Right kidney (tissue), 1 donor: Measurements from ENCODE around the gene SLC35F4.

Experiments used
- DNase-seq: peaks from one replicate; pipeline ENCODE4 v3.0.0-alpha.2; 2016

SLC35F4 gene

DNA sequence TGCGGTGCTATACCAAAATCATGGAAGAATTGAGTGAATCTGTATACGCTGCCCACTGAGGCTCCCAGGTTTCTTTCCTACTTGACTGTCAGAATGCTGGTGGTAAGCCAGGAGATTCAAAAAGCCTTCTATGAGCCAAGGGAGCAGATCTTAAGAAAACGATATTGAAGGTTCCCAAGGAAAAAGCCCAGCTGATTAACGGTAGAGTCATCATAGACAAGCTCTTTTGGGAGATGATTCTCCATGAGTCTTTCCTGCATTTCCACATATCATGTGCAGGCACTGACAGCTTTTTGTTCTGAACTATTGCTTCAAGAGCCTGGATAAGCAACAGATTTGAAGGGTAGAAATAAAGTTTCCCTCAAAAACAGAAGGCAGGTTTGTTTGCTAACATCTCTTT lies 17.5 kb downstream of the SLC35F4 start:
- no peak for DNase-seq

DNA sequence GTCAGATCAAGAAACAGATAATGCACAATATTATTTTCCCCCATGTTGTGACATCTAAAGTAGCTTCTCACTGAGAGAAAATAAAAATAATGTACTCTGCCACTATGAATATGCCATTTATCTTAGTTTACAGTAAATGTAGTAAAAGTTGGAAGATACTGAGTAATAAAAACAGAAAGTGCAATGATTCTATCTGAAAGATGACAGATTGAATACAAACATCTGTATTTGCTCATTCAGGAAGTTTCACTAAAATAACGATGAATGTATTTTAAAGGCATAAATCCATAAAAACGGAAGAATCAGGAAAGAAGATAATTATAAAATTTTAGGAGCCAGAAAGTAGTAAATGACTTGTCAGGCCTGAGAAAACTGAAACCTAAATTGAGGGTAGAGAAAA lies 18.2 kb downstream of the SLC35F4 start:
- no peak for DNase-seq

- no peak for DNase-seq
Measured at GRCh38 chr14:57847096-57847495, 18.8 kb downstream of the SLC35F4 start.

DNA sequence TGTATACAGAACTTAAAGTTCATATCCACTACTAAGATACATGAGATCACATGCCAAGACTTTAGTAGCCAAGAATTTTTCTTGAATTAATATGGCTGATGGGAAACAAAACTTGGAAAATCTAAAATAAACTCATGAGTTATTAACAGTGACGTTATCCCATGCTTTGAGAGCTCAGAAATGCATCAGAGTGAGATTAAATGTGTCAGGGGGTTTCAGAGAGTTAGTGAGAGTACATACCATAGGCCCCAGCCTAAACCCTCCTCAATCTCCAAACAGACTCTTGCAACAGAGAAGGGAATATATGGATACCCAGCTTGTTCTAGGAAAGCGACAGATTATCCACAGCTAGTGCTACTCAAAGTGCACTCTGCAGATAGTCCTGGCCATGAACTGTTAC lies 19.3 kb downstream of the SLC35F4 start:
- no peak for DNase-seq

DNA sequence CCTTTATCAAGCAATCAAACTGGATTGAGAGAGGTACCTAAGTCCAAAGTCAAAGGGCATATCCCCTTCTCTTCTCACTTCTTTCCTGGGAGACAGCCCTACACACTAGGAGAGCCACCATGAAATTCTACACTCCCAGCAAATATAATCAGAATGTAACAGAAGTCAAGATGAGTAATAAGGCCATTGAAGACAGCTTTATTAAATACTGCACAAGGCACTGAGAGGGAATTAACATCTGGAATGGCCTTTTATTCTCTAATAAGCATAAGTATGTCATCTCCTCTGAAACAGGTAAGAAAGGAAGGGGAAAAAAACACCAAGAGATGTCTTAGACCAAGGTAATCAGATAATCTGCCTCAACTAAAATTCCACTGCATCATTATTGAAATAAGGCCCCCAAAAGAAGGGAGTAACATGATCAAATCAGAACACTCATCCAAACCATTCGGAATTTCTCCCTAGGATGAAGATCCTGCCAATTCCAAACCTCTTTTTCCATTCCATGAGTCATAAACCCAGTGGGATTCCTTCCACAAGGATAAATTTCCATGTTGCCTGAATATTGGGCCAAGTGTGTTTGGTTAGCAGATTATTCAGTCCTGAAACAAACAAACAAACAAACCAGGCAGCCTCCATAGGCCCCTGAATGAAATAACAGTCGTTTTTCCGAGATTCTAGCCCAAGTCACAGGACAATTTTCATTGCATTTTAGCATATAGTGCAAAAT lies 19.9 kb downstream of the SLC35F4 start:
- no peak for DNase-seq

- DNase-seq: no peak
Measured at GRCh38 chr14:57845316-57845715, 20.6 kb downstream of the SLC35F4 start.

- DNase-seq: no peak
Measured at GRCh38 chr14:57837267-57837666, 28.6 kb downstream of the SLC35F4 start.

- DNase-seq: no peak
Measured at GRCh38 chr14:57835766-57836165, 30.1 kb downstream of the SLC35F4 start.

DNA sequence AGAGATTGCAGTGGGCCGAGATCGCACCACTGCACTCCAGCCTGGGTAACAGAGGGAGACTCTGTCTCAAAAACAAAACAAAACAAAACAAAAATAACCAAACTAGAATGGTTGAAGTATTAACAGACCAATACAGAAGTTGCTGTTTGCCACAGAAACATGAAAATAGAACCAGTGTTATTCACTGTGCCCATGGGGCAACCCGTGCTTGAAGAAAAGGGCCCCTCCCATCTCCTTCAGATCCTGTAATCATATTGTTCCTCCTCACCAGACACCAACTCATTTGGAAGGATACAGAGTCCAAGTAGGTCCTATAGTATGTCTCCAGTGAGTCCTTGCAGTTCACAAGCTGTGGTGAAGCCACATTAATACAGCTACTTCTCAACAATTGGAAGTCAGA lies 30.9 kb downstream of the SLC35F4 start:
- no peak for DNase-seq

DNA sequence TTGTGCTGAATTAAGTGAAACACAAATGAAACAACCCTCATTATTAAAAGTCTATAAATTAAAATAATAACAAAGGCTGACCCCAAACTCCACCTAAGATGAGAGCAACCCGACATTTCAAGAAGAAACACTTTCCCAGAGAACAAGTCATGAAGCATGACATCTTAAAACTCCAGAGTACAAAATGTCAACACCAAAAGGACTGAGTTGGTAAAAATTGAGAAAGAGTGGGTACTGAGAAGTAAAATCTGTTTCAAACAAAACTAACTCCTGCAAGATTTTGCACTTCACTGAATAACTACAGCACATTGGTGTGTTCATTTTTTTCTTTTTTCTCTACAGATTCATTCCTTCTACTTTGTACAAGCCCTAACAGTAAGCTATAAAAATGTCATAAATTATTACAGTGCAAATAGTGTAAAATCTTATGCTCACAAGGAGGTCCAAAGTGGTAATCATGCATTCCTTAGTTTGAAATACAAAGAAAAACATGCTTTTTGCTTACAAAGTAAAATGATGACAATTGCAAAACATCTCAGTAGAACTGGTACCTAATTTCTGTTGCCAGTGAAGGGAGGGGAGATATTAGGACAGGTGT lies 31.8 kb downstream of the SLC35F4 start:
- no peak for DNase-seq

GRCh38 chr14:57833323-57833722 lies 32.6 kb downstream of the SLC35F4 start:
- DNase-seq: no peak

- no peak for DNase-seq
Measured at GRCh38 chr14:57831981-57832380, 33.9 kb downstream of the SLC35F4 start.

- DNase-seq: no peak
Measured at GRCh38 chr14:57828713-57829112, 37.2 kb downstream of the SLC35F4 start.

DNA sequence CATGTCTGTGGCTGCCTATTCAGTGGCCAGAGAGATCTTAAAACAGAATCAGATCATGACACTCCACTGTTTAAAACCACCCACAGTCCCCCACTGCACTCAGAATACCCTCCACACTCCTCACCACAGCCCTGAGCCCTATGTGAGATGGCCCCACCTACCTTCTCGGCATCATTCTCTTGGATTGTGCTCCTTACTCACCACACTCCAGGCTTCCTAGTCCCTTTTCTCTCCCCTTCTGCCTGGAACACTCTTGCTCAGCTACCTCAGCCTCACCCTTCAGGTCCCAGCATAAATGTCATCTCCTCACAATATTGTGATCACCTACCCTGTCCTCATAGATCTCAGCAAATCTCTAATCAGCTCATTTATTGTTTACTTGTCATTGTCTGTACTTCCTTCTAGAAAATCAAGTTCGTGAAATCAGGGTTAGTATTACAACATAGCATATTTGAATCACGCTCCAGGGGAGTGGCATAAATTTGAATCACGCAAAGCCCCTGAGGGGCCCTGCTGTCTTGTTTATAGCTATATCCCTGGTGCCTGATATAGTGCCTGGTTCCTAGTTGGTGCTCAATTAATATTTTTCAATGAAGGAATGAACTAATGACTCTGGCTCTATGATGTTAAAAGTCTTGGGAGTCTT lies 42.8 kb downstream of the SLC35F4 start:
- no peak for DNase-seq

GRCh38 chr14:57822081-57822480 lies 43.8 kb downstream of the SLC35F4 start:
- DNase-seq: no peak

DNA sequence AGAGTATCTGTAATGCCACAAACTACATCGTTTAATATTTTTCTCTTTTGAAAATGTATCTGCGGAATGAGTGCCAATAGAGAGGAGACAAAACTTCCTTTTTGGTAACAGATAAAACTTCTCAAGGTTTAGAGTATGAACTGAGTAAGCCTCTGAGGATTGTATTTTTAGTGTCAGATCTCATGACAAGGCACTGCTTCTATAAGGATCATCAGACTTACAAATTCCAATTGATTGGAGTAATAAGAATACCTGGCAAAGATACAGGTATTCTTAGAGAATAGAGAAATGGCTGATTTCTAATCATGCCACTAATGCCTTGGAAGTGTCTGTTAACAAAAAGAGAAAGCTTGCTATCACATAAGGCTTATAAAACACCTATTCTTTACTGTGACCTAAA lies 45.3 kb downstream of the SLC35F4 start:
- DNase-seq: no peak

DNA sequence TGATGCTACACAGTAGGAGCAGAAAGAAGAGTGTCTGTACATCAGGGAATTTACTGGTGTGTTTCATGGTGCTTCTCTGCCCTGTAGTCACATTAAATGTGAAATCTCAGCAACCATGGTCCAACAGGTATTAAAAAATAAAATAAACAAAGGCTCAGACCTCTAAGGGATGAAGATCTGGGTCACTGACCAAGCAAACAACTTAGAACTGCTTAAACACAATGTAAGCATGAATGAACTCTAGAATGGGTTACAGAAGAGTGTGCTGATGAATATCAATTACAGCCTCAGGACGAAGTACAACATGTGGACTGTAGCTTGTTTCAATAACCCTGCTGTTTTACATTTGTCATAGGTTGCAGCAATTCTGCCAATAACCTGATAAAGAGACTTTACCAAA lies 47.4 kb downstream of the SLC35F4 start:
- DNase-seq: no peak

GRCh38 chr14:57816568-57817284 lies 49.2 kb downstream of the SLC35F4 start:
- DNase-seq: no peak

- DNase-seq: no peak
Measured at GRCh38 chr14:57814726-57815125, 51.2 kb downstream of the SLC35F4 start.

DNA sequence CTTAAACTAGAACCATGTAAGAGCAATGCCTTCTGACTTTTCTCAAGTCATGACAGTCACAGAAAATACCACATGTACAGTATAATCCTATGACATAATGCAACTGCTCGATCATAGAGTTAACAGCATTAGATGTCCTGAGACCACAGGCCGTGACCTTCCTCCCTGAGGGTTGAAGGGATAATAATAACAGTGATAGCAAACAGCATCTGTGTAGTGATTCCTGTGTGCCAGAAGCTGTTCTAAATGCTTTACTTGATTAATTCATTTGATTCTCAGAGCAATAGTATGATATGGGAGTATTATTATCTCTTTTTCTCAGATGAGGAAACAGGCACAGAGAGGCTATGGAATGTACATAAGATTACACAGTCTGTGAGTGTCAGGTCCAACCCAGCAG lies 53.2 kb downstream of the SLC35F4 start:
- DNase-seq: no peak

DNA sequence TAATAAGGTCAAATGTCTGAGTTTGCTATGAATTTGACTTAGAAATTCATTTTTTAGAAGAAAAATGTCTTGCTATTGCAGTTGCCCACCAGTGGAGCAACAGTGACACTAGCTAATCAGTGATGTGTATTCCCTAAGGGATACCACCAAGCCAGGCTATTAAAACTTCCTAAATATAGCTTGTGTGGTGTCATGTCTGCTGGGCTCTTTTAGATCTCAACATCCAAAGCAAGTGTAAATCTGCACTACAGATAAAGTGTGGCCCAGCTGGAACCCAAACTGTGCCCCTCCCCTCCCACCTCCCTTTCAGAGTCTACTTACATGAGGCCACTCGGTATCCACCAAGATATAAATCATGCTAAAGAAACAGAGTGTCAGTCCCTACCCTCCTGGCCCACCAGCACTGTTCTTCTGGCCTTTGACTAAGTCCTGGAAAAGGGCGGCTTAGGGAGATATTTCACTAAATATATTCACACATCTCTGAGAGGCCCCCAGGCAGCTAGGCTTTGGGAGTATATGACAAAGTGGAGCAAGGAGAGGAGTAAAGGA lies 53.8 kb downstream of the SLC35F4 start:
- no peak for DNase-seq

- no peak for DNase-seq
Measured at GRCh38 chr14:57809808-57810207, 56.1 kb downstream of the SLC35F4 start.

DNA sequence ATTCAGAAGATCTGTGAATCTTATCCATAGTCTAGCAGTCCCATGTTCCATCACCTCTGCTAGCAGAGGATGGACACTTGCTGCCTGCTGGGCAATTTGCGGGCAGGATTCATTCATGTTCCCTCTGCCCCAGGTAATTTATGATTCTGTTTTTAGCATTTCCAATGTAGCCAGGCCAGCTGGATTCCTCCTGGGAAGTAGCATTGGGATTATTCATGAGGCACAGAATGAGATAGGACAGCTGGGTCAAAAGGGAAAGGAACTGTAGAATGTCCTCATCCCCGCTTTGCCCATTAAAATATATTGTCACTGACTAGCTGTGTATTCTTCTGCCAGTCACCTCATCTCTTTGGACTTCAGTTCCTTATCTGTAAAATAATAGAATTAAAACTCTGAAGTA lies 68.7 kb downstream of the SLC35F4 start:
- no peak for DNase-seq
